Endothelial cell of umbilical vein (primary cell): ENCODE measurements around the gene ACTR3. TPM values are rescaled to one million over a fixed set of nuclear protein-coding genes. Genes with fewer than 3 reads are reported as not detected.

Experiments used
- BruUV-seq: library from RNA; stranded (reverse); fragments of 400-500 nt; replicated peaks from 2 replicates; lab custom pipeline; 2021; lab: Mats Ljungman, UMichigan
- CTCF ChIA-PET: fragments of 300-600, 350-600 bp; sonication (Branson Sonifier 250); formaldehyde crosslinking; loops from one replicate; lab custom pipeline; 2021; ENCODE audit warnings: antibody characterized with exemption, inconsistent platforms; lab: Charles Lee
- POLR2A ChIA-PET: fragments of 300-600, 350-600 bp; sonication (Branson Sonifier 250); formaldehyde crosslinking; loops from one replicate; lab custom pipeline; 2021; ENCODE audit warnings: antibody characterized with exemption, inconsistent platforms; lab: Charles Lee
- DNase-seq: peaks from one replicate; pipeline ENCODE4 v3.0.0-alpha.2; 2011; ENCODE audit warnings: low read depth, low spot score
- FAIRE-seq: peaks from 2 replicates; lab custom pipeline; 2011; peaks lifted over from hg19 to GRCh38; lab: Jason Lieb, UNC
- H2AFZ ChIP-seq: 2 replicates; pipeline ENCODE4 v1.6.0; 2012; ENCODE audit warnings: low read depth, low read length, control low read depth, inconsistent platforms
- H3K27ac ChIP-seq: 2 replicates; pipeline ENCODE4 v1.5.1; 2011; ENCODE audit warnings: low read depth, mild to moderate bottlenecking, control low read depth, low read length, moderate library complexity; ENCODE audit not compliant: insufficient read depth
- H3K27me3 ChIP-seq, 2 experiments: 2 replicates each; pipeline versions ENCODE4 v1.6.0 to v1.6.1; 2011; ENCODE audit warnings: low read length in 2 of 2, mixed read lengths in 1 of 2; ENCODE audit not compliant: control insufficient read depth in 2 of 2, insufficient read depth in 2 of 2
- H3K36me3 ChIP-seq, 2 experiments: 2 replicates in 1 of 2; 3 replicates in 1 of 2; pipeline ENCODE4 v1.5.1; 2011; ENCODE audit warnings: low read length in 2 of 2, mild to moderate bottlenecking in 1 of 2, moderate library complexity in 1 of 2; ENCODE audit not compliant: control insufficient read depth in 2 of 2, insufficient read depth in 2 of 2; ENCODE audit errors: extremely low read depth in 1 of 2
- H3K4me1 ChIP-seq: 3 replicates; pipeline ENCODE4 v1.5.1; 2011; ENCODE audit warnings: mild to moderate bottlenecking, low read length; ENCODE audit not compliant: control insufficient read depth, insufficient read depth; ENCODE audit errors: extremely low read depth
- H3K4me2 ChIP-seq: 2 replicates; pipeline ENCODE4 v1.6.1; 2011; ENCODE audit warnings: low read length, control low read depth, mixed read lengths; ENCODE audit not compliant: insufficient read depth
- H3K4me3 ChIP-seq, 3 experiments: fragments of 200-600 bp in 1 of 3; sonication (generic), shearing (Covaris generic) in 1 of 3; replicated peaks in 1 of 3; 2 replicates each; pipeline ENCODE4 v1.5.1; 2011 to 2016; ENCODE audit warnings: control low read depth in 3 of 3, low read length in 3 of 3, mild to moderate bottlenecking in 2 of 3, inconsistent platforms in 1 of 3, low read depth in 1 of 3, moderate library complexity in 1 of 3; ENCODE audit not compliant: insufficient read depth in 1 of 3
- H3K79me2 ChIP-seq: 2 replicates; pipeline ENCODE4 v1.6.0; 2012; ENCODE audit warnings: low read length, inconsistent platforms; ENCODE audit not compliant: control insufficient read depth, insufficient read depth
- H3K9ac ChIP-seq: replicated peaks from 2 replicates; pipeline ENCODE3; 2011; ENCODE audit warnings: low read length, control low read depth; ENCODE audit not compliant: insufficient read depth; ENCODE audit errors: extremely low read depth
- H3K9me1 ChIP-seq: replicated peaks from 3 replicates; pipeline ENCODE4 v1.6.0; 2011; ENCODE audit warnings: mild to moderate bottlenecking, low read length; ENCODE audit not compliant: control insufficient read depth, insufficient read depth; ENCODE audit errors: extremely low read depth
- H3K9me3 ChIP-seq: replicated peaks from 2 replicates; pipeline ENCODE4 v1.5.1; 2012; ENCODE audit warnings: low read length, inconsistent platforms; ENCODE audit not compliant: control insufficient read depth, insufficient read depth
- H4K20me1 ChIP-seq: replicated peaks from 2 replicates; pipeline ENCODE3; 2011; ENCODE audit warnings: mild to moderate bottlenecking, low read length; ENCODE audit not compliant: control insufficient read depth, insufficient read depth; ENCODE audit errors: extremely low read depth
- FOS ChIP-seq: IDR thresholded peaks from 2 replicates; pipeline ENCODE4 v1.6.1; 2011; ENCODE audit warnings: mild to moderate bottlenecking, low read length, moderate library complexity, borderline replicate concordance; ENCODE audit not compliant: insufficient read depth
- GATA2 ChIP-seq: IDR thresholded peaks from 2 replicates; pipeline ENCODE4 v1.7.0; 2011; ENCODE audit warnings: low read depth, mild to moderate bottlenecking, moderate library complexity, mixed read lengths, low read length; ENCODE audit not compliant: insufficient read length, insufficient read depth
- JUN ChIP-seq: IDR thresholded peaks from 2 replicates; pipeline ENCODE4 v1.6.1; 2011; ENCODE audit warnings: borderline replicate concordance, low read depth; ENCODE audit not compliant: insufficient read length, insufficient read depth
- MAX ChIP-seq: IDR thresholded peaks from 2 replicates; pipeline ENCODE4 v1.6.1; 2011; ENCODE audit not compliant: insufficient read depth, insufficient read length
- MYC ChIP-seq: IDR thresholded peaks from one replicate; pipeline ENCODE4 v1.6.1; 2011; ENCODE audit warnings: mild to moderate bottlenecking, low read depth, low read length
- POLR2A ChIP-seq: IDR thresholded peaks from 2 replicates; pipeline ENCODE4 v1.6.1; 2012; ENCODE audit warnings: low read depth, mild to moderate bottlenecking, control low read depth, low read length
- POLR2AphosphoS5 ChIP-seq: IDR thresholded peaks from 2 replicates; pipeline ENCODE4 v1.6.1; 2012; ENCODE audit warnings: low read depth, mild to moderate bottlenecking, control low read depth, low read length, moderate library complexity; ENCODE audit not compliant: insufficient read depth
- dilution Hi-C: fragments of 300-500 bp; cut with MboI; formaldehyde crosslinking; loops from one replicate; pipeline ENCODE4 v1.15.0; 2019; ENCODE audit warnings: low sequenced_read_pairs; ENCODE audit not compliant: extremely low pct_ligation_motif_present
- intact Hi-C: fragments of 100-400 bp; cut with micrococcal nuclease; formaldehyde crosslinking; loops from one replicate; pipeline ENCODE4 v1.10.0; 2022
- polyA plus RNA-seq, 4 experiments: library from polyadenylated mRNA; depleted of rRNA in 3 of 4; stranded (reverse) in 3 of 4; unstranded in 1 of 4; fragments of >200 nt; gene quantifications; 2 replicates each; pipeline versions ENCODE4 v1.2.1 to v1.2.3, GENCODE V29; 2011 to 2012; ENCODE audit warnings: missing spikeins in 1 of 4
- total RNA-seq: library from RNA; stranded (reverse); gene quantifications from 2 replicates; pipeline ENCODE4 v1.2.3, GENCODE V29; 2021

The ACTR3 gene
- total and polyA plus RNA-seq, 2 donors (not counting 3 experiments of a cell fraction or from before 2014, with no cell fraction given): 120 to 401 TPM

DNA sequence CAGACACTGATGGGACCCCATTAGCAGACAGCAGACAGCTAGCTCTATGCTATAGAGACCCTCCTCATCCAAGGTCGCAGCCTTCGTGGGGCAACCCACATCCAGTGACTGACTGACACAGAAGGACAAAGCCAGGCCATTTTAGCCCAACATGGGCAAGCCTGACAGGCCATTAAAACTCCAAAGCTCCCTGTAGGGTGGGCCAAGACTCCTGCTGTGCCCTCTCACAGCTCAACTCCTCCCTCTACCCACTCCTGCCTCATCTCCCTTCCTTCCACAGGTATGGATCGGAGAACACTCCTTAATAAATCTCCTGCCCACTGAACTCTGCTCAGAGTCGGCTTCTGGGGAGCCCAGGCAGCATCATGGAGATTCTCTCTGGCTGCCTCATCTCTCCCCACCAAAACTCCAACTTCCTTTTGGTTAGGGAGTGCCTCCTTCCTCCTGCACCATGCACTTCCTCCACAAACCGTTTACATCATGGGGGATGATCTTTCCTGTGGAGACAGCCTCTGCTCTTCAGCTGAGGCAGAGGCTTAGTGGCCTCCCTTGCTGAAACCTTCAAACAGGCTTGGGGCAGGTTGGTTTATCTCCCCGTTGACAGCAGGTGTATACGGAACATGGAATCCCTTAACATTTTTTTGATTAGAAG is 86.5 kb downstream of the ACTR3 start:
- POLR2A ChIA-PET: no interaction called here
- Histone ChIP-seq H3K9me3 (no peaks in the 10 kb centered on the region), H3K9ac (no peak overlapping the region), H3K9me1 (no peaks in the 10 kb centered on the region), H3K79me2 (no peaks in the 10 kb centered on the region), H2AFZ (no peak overlapping the region), H3K4me1 (peaks cover 14% of the 10 kb centered on the region), H4K20me1 (no peaks in the 10 kb centered on the region), H3K27ac (no peak overlapping the region), H3K36me3 (peaks cover 2% of the 10 kb centered on the region in 2 experiments), H3K4me3 (no peak overlapping the region), H3K27me3 (no peaks in the 10 kb centered on the region), H3K4me2 (no peak overlapping the region)
- no TSS peak for BruUV-seq
- TF ChIP-seq POLR2A (no peak), GATA2 (no peak), POLR2AphosphoS5 (no peak)
- CTCF ChIA-PET: interaction anchor here (2.0 to 2.8 kb wide), 2 partner anchors 8 to 11 kb away, joined by 9 to 11 read pairs; no protein-coding TSS in a partner anchor
- dilution Hi-C loops (no loop called here), intact Hi-C loops (no loop called here)
- FAIRE-seq: no peak
- no peak for DNase-seq

DNA sequence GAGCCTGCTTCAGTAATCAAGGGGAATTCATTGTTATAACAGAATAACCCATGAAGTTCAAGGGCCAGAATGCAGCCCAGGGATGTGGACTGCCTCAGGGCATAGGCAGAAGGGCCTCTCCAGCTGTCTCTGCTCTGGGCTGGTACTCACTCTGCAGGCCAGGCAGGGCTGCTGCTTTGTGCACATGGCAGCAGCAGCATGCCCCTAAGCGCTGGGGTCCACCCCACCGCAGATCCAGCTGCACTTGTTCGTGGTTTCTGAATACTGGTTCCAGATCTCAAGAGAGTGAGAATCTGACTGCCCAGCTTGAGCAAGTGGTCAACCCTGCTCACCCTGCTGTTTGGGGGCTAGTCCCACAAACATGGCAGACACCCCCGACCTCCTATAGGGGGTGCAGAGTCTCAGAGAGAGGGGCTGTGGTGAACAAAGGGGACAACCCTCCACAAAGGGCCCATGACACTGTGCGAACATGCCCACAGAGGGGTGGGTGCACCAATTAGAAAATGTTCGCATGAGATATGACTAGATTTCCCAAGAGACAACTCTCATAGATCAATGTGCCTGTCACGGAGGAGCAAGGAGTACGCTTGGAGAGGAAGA is 87.3 kb downstream of the ACTR3 start:
- Histone ChIP-seq H4K20me1 (no peaks in the 10 kb centered on the region), H2AFZ (no peak overlapping the region), H3K4me1 (peaks cover 14% of the 10 kb centered on the region), H3K9ac (no peak overlapping the region), H3K27ac (no peak overlapping the region), H3K27me3 (no peaks in the 10 kb centered on the region), H3K9me3 (no peaks in the 10 kb centered on the region), H3K79me2 (no peaks in the 10 kb centered on the region), H3K4me3 (no peak overlapping the region), H3K4me2 (no peak overlapping the region), H3K9me1 (no peaks in the 10 kb centered on the region), H3K36me3 (peaks cover 0 to 2% of the 10 kb centered on the region in 2 experiments)
- TF ChIP-seq MYC (no peak), GATA2 (no peak), MAX (no peak), POLR2AphosphoS5 (no peak), JUN (no peak), FOS (no peak)
- POLR2A ChIA-PET: no interaction called here
- BruUV-seq: no TSS peak
- FAIRE-seq (no peak), DNase-seq (no peak)
- intact Hi-C loops (no loop called here), dilution Hi-C loops (no loop called here)
- CTCF ChIA-PET: interaction anchor here (1.2 to 2.8 kb wide), 3 partner anchors 9 to 11 kb away, joined by 3 to 11 read pairs (median 9); no protein-coding TSS in a partner anchor
